ENCODE measurements around the gene EPHA3. TPM values are rescaled to one million over a fixed set of nuclear protein-coding genes. Genes with fewer than 3 reads are reported as not detected.
A peak's percentile ranks its signal among the peaks of the same experiment; 100 is the strongest.

The EPHA3 gene
- total and polyA plus RNA-seq, 11 donors: 1.0 to 9.4 (median 3.5) TPM

- Histone ChIP-seq H3K36me3 (no peaks in the 10 kb centered on the region), H3K27ac (peak overlapping the region in 6 of 12 donors; percentile 2 to 33 (median 15)), H3K27me3 (no peaks in the 10 kb centered on the region), H3K4me3 (peak overlapping the region in 3 of 12 donors; percentile 6 to 19 (median 17)), H3K4me1 (peaks cover 0 to 25% (median 0%) of the 10 kb centered on the region in 12 donors), H3K9me3 (no peaks in the 10 kb centered on the region)
- intact Hi-C loops (cut with DNase I): no loop called here
- ATAC-seq (peak in 3 of 4 donors; percentile 54 to 90 (median 61)), DNase-seq (no peak)
- no peak for TF ChIP-seq CTCF (IDR thresholded peaks at IDR 0.05)
- TF ChIP-seq POLR2A (IDR thresholded peaks at IDR 0.05): no peak
- WGBS, 4 donors: 62 to 70% (median 66%) methylated on average over 3 of the region's 3 CpGs
These were observed 72.1 kb downstream of the EPHA3 start for GRCh38 chr3:89179355-89180001.

GRCh38 chr3:89180334-89180733 lies 72.9 kb downstream of the EPHA3 start:
- WGBS, 4 donors: 7 to 12% (median 9%) methylated on average over 2 of the region's 2 CpGs
- DNase-seq: no peak
- no peak for ATAC-seq
- Histone ChIP-seq H3K9me3 (no peaks in the 10 kb centered on the region), H3K27me3 (no peaks in the 10 kb centered on the region), H3K4me1 (peaks cover 0 to 30% (median 0%) of the 10 kb centered on the region in 12 donors), H3K36me3 (no peaks in the 10 kb centered on the region), H3K4me3 (no peak overlapping the region), H3K27ac (peak overlapping the region in 4 of 12 donors; percentile 4 to 33 (median 22))
- TF ChIP-seq POLR2A (IDR thresholded peaks at IDR 0.05) (no peak), CTCF (IDR thresholded peaks at IDR 0.05) (no peak)
- intact Hi-C loops (cut with DNase I): no loop called here

GRCh38 chr3:89182056-89182455 lies 74.6 kb downstream of the EPHA3 start:
- H3K4me1 ChIP-seq: peaks cover 0 to 33% (median 0%) of the 10 kb centered on the region in 12 donors
- H3K4me3 ChIP-seq: no peak overlapping the region
- H3K36me3 ChIP-seq: no peaks in the 10 kb centered on the region
- TF ChIP-seq POLR2A (IDR thresholded peaks at IDR 0.05) (no peak), CTCF (IDR thresholded peaks at IDR 0.05) (no peak)
- WGBS, 4 donors: 81 to 98% (median 94%) methylated on average over 1 of the region's 1 CpG
- no peaks in the 10 kb centered on the region for H3K27me3 ChIP-seq
- no peak for DNase-seq
- intact Hi-C loops (cut with DNase I): no loop called here
- H3K9me3 ChIP-seq: no peaks in the 10 kb centered on the region
- no peak overlapping the region for H3K27ac ChIP-seq
- no peak for ATAC-seq

GRCh38 chr3:89184151-89184995 lies 77.0 kb downstream of the EPHA3 start:
- Histone ChIP-seq H3K27me3 (no peaks in the 10 kb centered on the region), H3K9me3 (no peaks in the 10 kb centered on the region), H3K27ac (peak overlapping the region in 3 of 12 donors; percentile 4 to 10 (median 4)), H3K4me3 (peak overlapping the region in 1 of 12 donors; percentile 6), H3K4me1 (peaks cover 0 to 23% (median 0%) of the 10 kb centered on the region in 12 donors), H3K36me3 (no peaks in the 10 kb centered on the region)
- TF ChIP-seq CTCF (IDR thresholded peaks at IDR 0.05): no peak
- TF ChIP-seq POLR2A (IDR thresholded peaks at IDR 0.05): no peak
- ATAC-seq: no peak
- 53 to 64% (median 53%) methylated on average over 4 of the region's 4 CpGs for WGBS, 4 donors
- intact Hi-C loops (cut with DNase I): no loop called here
- DNase-seq: no peak
